ENCODE measurements around the gene L3MBTL2.
"Not testable (repeated sequence)": the region's sequence is repeated elsewhere in the genome, so short reads cannot be mapped to it uniquely, and the experiment has no call there.

L3MBTL2 gene

GRCh38 chr22:41177040-41177621 lies 28.0 kb upstream of the L3MBTL2 start:
- no peak overlapping the region for H3K27ac Mint-ChIP-seq
- no peaks in the 10 kb centered on the region for H3K9me3 Mint-ChIP-seq
- peaks cover 88% of the 10 kb centered on the region for H3K36me3 Mint-ChIP-seq (ENCODE audit: low read depth)

GRCh38 chr22:41177622-41178424 lies 27.3 kb upstream of the L3MBTL2 start:
- Mint-ChIP-seq H3K27ac (no peak overlapping the region), H3K36me3 (ENCODE audit: low read depth) (peaks cover 82% of the 10 kb centered on the region), H3K27me3 (ENCODE audit: low read depth, poor library complexity) (no peaks in the 10 kb centered on the region), H3K9me3 (no peaks in the 10 kb centered on the region), H3K4me3 (no peak overlapping the region), H3K4me1 (no peaks in the 10 kb centered on the region)
- TF ChIP-seq CTCF (IDR thresholded peaks at IDR 0.05), result no peak
- no peak for DNase-seq

More at GRCh38 chr22:41177040-41177621, 28.0 kb upstream of the L3MBTL2 start:
- no peaks in the 10 kb centered on the region for H3K4me1 Mint-ChIP-seq
- H3K4me3 Mint-ChIP-seq, result no peak overlapping the region
- no peak for DNase-seq
- H3K27me3 Mint-ChIP-seq (ENCODE audit: low read depth, poor library complexity), result no peaks in the 10 kb centered on the region
- TF ChIP-seq CTCF (IDR thresholded peaks at IDR 0.05), result no peak

GRCh38 chr22:41178425-41178975 lies 26.6 kb upstream of the L3MBTL2 start:
- H3K4me3 Mint-ChIP-seq, result no peak overlapping the region
- no peaks in the 10 kb centered on the region for H3K9me3 Mint-ChIP-seq
- no peak overlapping the region for H3K27ac Mint-ChIP-seq
- peaks cover 76% of the 10 kb centered on the region for H3K36me3 Mint-ChIP-seq (ENCODE audit: low read depth)
- no peak for DNase-seq
- TF ChIP-seq CTCF (IDR thresholded peaks at IDR 0.05), result no peak
- H3K27me3 Mint-ChIP-seq (ENCODE audit: low read depth, poor library complexity), result no peaks in the 10 kb centered on the region
- no peaks in the 10 kb centered on the region for H3K4me1 Mint-ChIP-seq

- H3K27me3 Mint-ChIP-seq (ENCODE audit: low read depth, poor library complexity); DNase-seq; H3K9me3 Mint-ChIP-seq; H3K4me1 Mint-ChIP-seq; H3K4me3 Mint-ChIP-seq: not testable (repeated sequence)
- Mint-ChIP-seq H3K36me3 (ENCODE audit: low read depth) (peaks cover 60% of the 10 kb centered on the region), H3K27ac (peak overlapping the region; percentile 44)
Observed at GRCh38 chr22:41180362-41180761, 24.8 kb upstream of the L3MBTL2 start.

GRCh38 chr22:41180926-41181325 lies 24.2 kb upstream of the L3MBTL2 start:
- Mint-ChIP-seq H3K4me3 (no peak overlapping the region), H3K9me3 (no peaks in the 10 kb centered on the region), H3K27me3 (ENCODE audit: low read depth, poor library complexity) (no peaks in the 10 kb centered on the region), H3K36me3 (ENCODE audit: low read depth) (peaks cover 55% of the 10 kb centered on the region), H3K4me1 (no peaks in the 10 kb centered on the region), H3K27ac (peak overlapping the region; percentile 44)
- no peak for DNase-seq
- TF ChIP-seq CTCF (IDR thresholded peaks at IDR 0.05), result no peak

GRCh38 chr22:41181349-41182241 lies 23.5 kb upstream of the L3MBTL2 start:
- no peak for TF ChIP-seq CTCF (IDR thresholded peaks at IDR 0.05)
- Mint-ChIP-seq H3K9me3 (no peaks in the 10 kb centered on the region), H3K4me3 (no peak overlapping the region), H3K4me1 (no peaks in the 10 kb centered on the region), H3K27me3 (ENCODE audit: low read depth, poor library complexity) (no peaks in the 10 kb centered on the region), H3K36me3 (ENCODE audit: low read depth) (peaks cover 48% of the 10 kb centered on the region), H3K27ac (peak overlapping the region; percentile 56)
- no peak for DNase-seq

All from nephron progenitor cell (in vitro differentiated cells).